ENCODE data around the gene PSMD7.
"Not testable (repeated sequence)": the region's sequence is repeated elsewhere in the genome, so short reads cannot be mapped to it uniquely, and the experiment has no call there.

Gene PSMD7

GRCh38 chr16:74339226-74339625 is 42.6 kb downstream of the PSMD7 start:
- peaks cover 0 to 13% of the 10 kb centered on the region in 2 donors for H3K36me3 ChIP-seq (ENCODE audit: control insufficient read depth in 2 of 2, insufficient read depth in 2 of 2, low read length in 2 of 2)
- not testable (repeated sequence) for H3K27me3 ChIP-seq (ENCODE audit: control insufficient read depth in 2 of 2, insufficient read depth in 2 of 2, low read length in 2 of 2); H3K4me1 ChIP-seq (ENCODE audit: control insufficient read depth in 2 of 2, insufficient read depth in 2 of 2, low read length in 2 of 2); H3K9ac ChIP-seq (ENCODE audit: low read depth in 1 of 2, low read length in 2 of 2); H3K27ac ChIP-seq (ENCODE audit: low read depth in 2 of 2, low read length in 2 of 2); H3K9me3 ChIP-seq (ENCODE audit: control insufficient read depth in 2 of 2, low read length in 2 of 2); H3K4me3 ChIP-seq (ENCODE audit: low read length in 2 of 2)

DNA sequence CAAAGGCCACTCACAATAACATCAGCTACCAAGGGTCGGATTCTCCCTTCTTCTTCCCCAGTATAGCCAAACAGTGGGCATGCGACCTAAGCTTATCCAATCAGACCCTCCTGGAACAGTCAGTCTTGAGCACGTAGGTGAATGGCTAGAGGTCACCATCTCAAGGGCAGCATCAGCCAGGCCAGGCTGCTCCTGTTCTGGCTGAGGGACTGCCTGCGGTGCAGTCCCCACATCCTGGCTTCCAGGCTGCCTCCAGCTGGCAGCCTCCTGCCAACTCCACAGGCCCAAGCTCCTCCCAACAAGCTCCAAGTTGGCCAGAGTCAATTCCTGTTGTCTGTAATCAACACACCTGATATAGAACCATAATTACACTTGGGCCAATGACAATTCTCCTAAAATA is 56.4 kb downstream of the PSMD7 start:
- peaks cover 0 to 32% of the 10 kb centered on the region in 2 donors for H3K36me3 ChIP-seq (ENCODE audit: control insufficient read depth in 2 of 2, insufficient read depth in 2 of 2, low read length in 2 of 2)
- H3K4me1 ChIP-seq (ENCODE audit: control insufficient read depth in 2 of 2, insufficient read depth in 2 of 2, low read length in 2 of 2) = not testable (repeated sequence)

More for the DNA sequence above, 56.4 kb downstream of the PSMD7 start:
- H3K27ac ChIP-seq (ENCODE audit: low read depth in 2 of 2, low read length in 2 of 2); H3K27me3 ChIP-seq (ENCODE audit: control insufficient read depth in 2 of 2, insufficient read depth in 2 of 2, low read length in 2 of 2); H3K9me3 ChIP-seq (ENCODE audit: control insufficient read depth in 2 of 2, low read length in 2 of 2); H3K4me3 ChIP-seq (ENCODE audit: low read length in 2 of 2); H3K9ac ChIP-seq (ENCODE audit: low read depth in 1 of 2, low read length in 2 of 2): not testable (repeated sequence)

Data from mucosa of rectum (tissue), 2 donors.